HepG2 (cell line): ENCODE data around the gene GRM4. TPM values are rescaled to one million over a fixed set of nuclear protein-coding genes. Genes with fewer than 3 reads are reported as not detected.

Experiments used
- FOXC1 ChIP-seq: sonication (generic); formaldehyde crosslinking; IDR thresholded peaks from 2 replicates; pipeline ENCODE4 v1.8.0; 2022; ENCODE audit warnings: mild to moderate bottlenecking, missing genetic modification reagents, borderline replicate concordance
- KLF15 ChIP-seq: sonication (generic); formaldehyde crosslinking; IDR thresholded peaks from 2 replicates; pipeline ENCODE4 v1.8.1; 2023; ENCODE audit warnings: borderline replicate concordance, mild to moderate bottlenecking, inconsistent platforms, missing genetic modification reagents, mixed read lengths
- U2AF2 ChIP-seq: fragments of 200-400 bp; formaldehyde crosslinking; IDR thresholded peaks from 2 replicates; pipeline ENCODE4 v1.6.1; 2017; ENCODE audit warnings: low read depth, mild to moderate bottlenecking, low read length
- ZBTB1 ChIP-seq: sonication (generic); formaldehyde crosslinking; IDR thresholded peaks from 2 replicates; pipeline ENCODE4 v1.4.0; 2020; ENCODE audit warnings: missing genetic modification reagents, borderline replicate concordance
- polyA plus RNA-seq, 8 experiments: library from polyadenylated mRNA; depleted of rRNA in 3 of 8; stranded (reverse) in 7 of 8; unstranded in 1 of 8; fragments of >200 nt; fragmentation: Illumina TruSeq in 4 of 8; extraction: Trizol in 4 of 8; gene quantifications; 2 replicates each; pipeline versions ENCODE4 v1.2.1 to v1.2.3, GENCODE V29; 2011 to 2016; ENCODE audit warnings: low read depth in 4 of 8, missing spikeins in 1 of 8, mixed read lengths in 1 of 8; ENCODE audit not compliant: insufficient read depth in 1 of 8
- total RNA-seq, 5 experiments: library from RNA; depleted of rRNA; stranded (reverse); fragments of >200 nt; fragmentation: Illumina TruSeq; extraction: Trizol; gene quantifications; 2 replicates each; pipeline ENCODE4 v1.2.3, GENCODE V29; 2016; ENCODE audit warnings: low read depth in 1 of 5
- TF ChIP-seq, protein P1 (sequence below): sonication (generic); formaldehyde crosslinking; IDR thresholded peaks from 2 replicates; pipeline ENCODE4 v1.4.0; 2020; ENCODE audit warnings: missing genetic modification reagents, borderline replicate concordance
- TF ChIP-seq, protein P2 (sequence below): sonication (generic); formaldehyde crosslinking; IDR thresholded peaks from 2 replicates; pipeline ENCODE4 v1.9.0; 2022; ENCODE audit warnings: low read depth, missing genetic modification reagents

GRM4 gene
- total and polyA plus RNA-seq, 2 of the 13 experiments (the other 11 are each of a cell fraction or from before 2014, with no cell fraction given) = not detected

GRCh38 chr6:34130862-34131261, 15.0 kb downstream of the GRM4 start (continued):
- TF ChIP-seq, protein P1, sequence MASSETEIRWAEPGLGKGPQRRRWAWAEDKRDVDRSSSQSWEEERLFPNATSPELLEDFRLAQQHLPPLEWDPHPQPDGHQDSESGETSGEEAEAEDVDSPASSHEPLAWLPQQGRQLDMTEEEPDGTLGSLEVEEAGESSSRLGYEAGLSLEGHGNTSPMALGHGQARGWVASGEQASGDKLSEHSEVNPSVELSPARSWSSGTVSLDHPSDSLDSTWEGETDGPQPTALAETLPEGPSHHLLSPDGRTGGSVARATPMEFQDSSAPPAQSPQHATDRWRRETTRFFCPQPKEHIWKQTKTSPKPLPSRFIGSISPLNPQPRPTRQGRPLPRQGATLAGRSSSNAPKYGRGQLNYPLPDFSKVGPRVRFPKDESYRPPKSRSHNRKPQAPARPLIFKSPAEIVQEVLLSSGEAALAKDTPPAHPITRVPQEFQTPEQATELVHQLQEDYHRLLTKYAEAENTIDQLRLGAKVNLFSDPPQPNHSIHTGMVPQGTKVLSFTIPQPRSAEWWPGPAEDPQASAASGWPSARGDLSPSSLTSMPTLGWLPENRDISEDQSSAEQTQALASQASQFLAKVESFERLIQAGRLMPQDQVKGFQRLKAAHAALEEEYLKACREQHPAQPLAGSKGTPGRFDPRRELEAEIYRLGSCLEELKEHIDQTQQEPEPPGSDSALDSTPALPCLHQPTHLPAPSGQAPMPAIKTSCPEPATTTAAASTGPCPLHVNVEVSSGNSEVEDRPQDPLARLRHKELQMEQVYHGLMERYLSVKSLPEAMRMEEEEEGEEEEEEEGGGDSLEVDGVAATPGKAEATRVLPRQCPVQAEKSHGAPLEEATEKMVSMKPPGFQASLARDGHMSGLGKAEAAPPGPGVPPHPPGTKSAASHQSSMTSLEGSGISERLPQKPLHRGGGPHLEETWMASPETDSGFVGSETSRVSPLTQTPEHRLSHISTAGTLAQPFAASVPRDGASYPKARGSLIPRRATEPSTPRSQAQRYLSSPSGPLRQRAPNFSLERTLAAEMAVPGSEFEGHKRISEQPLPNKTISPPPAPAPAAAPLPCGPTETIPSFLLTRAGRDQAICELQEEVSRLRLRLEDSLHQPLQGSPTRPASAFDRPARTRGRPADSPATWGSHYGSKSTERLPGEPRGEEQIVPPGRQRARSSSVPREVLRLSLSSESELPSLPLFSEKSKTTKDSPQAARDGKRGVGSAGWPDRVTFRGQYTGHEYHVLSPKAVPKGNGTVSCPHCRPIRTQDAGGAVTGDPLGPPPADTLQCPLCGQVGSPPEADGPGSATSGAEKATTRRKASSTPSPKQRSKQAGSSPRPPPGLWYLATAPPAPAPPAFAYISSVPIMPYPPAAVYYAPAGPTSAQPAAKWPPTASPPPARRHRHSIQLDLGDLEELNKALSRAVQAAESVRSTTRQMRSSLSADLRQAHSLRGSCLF (CRISPR knock-in tag) = no peak
- TF ChIP-seq KLF15 (CRISPR knock-in tag) = no peak
- no peak for TF ChIP-seq U2AF2
- no peak for TF ChIP-seq FOXC1 (CRISPR knock-in tag)
- TF ChIP-seq ZBTB1 = no peak
- TF ChIP-seq, protein P2, sequence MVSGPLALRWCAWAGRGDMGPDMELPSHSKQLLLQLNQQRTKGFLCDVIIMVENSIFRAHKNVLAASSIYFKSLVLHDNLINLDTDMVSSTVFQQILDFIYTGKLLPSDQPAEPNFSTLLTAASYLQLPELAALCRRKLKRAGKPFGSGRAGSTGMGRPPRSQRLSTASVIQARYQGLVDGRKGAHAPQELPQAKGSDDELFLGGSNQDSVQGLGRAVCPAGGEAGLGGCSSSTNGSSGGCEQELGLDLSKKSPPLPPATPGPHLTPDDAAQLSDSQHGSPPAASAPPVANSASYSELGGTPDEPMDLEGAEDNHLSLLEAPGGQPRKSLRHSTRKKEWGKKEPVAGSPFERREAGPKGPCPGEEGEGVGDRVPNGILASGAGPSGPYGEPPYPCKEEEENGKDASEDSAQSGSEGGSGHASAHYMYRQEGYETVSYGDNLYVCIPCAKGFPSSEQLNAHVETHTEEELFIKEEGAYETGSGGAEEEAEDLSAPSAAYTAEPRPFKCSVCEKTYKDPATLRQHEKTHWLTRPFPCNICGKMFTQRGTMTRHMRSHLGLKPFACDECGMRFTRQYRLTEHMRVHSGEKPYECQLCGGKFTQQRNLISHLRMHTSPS (CRISPR knock-in tag) = no peak
- TF ChIP-seq, all 625 proteins: peak for 0
